HG03135 (cell line): ENCODE measurements around the gene ADORA2A.

Experiments used
- ATAC-seq: cut with Tn5 transposase; IDR thresholded peaks from one replicate; pipeline ENCODE4 v1.9.1; 2021; ENCODE audit warnings: mild to moderate bottlenecking, moderate library complexity; ENCODE audit not compliant: unreplicated experiment

The ADORA2A gene

DNA sequence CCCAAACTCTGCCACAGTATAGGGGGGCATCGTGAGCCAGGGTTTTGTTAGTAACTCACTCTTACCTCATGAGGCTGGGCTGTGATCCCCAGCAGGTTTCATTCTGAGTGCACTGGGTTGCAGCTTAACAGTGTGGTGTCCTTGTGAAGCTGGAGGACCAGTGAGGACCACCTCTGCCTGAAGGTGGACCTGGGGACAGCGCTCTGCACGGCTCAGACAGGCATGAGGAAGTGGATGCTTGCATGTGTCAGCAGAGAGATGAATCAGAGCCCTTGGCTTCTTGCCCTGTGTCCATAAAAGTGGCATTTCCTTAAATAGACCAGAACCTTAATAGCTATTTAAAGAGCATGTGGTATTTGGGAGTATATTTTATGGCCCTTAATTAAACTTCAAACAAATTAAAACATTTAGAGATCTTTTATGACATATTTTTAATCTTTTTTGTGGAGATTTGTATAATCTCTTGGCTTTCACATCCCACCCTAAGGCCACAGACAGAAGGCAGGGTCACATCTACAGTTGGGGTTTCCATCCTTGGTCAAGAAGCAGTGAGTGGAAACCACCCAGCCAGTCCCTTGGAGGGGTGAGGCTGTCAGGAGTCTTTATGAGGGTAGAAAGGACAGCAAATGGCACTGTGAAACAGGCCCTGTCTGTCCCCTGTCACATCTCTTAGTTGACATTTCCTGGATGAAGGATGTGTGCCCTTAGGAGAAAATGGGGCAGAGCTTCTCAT is 24.8 kb upstream of the ADORA2A start:
- ATAC-seq = no peak

DNA sequence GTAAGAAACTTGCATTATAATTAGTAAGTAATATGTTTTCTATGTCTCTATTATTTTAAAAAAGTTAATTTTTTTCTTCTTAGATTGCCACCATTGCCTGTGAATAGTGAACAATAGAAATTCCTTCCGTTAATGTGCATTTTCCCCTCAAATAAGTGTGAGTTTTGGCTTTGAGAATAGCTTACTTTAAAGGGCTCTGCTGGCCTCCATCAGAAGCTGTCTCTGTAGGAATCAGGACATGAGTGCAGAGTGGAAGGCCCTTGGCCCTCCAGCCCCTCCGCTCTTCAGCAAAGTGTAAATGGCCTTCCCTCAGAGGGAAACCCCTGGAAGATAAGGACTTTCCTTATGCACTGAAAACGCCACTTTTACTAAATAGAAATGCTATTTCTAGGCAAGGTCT is 24.1 kb upstream of the ADORA2A start:
- ATAC-seq = no peak

DNA sequence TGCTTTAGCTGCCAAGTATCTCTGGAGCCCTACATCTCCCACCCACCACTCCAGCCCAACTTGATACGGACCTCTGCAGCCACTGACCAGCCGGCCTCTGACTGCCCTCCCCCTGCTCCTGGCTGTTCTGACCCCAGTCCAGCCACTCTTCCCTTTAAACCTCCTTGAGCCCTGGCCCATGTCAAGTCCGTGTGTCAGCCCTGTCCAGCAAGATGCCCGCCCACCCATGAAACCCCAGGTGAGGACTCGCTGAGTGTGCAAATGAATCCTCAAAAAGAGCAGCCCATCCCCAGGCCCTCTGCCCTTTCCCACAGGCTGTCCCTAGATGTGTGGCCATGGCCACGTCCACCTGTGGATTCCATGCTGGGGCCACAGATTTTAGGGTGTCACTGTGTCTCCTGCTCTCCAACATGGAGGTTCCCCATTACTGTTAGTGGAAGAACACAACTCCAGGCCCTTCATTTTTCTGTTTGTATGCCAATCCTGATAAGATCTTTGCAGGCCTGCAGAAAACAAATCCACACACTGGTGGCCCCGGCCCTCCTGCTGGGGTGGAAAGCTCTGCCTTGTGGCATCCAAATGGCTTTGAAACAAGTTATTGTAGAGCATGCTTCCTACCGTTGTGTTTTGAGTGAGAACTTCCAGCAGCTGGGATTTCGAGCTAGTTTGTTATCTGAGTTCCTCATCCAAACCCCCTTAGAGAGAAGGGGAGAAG is 22.7 kb upstream of the ADORA2A start:
- no peak for ATAC-seq

DNA sequence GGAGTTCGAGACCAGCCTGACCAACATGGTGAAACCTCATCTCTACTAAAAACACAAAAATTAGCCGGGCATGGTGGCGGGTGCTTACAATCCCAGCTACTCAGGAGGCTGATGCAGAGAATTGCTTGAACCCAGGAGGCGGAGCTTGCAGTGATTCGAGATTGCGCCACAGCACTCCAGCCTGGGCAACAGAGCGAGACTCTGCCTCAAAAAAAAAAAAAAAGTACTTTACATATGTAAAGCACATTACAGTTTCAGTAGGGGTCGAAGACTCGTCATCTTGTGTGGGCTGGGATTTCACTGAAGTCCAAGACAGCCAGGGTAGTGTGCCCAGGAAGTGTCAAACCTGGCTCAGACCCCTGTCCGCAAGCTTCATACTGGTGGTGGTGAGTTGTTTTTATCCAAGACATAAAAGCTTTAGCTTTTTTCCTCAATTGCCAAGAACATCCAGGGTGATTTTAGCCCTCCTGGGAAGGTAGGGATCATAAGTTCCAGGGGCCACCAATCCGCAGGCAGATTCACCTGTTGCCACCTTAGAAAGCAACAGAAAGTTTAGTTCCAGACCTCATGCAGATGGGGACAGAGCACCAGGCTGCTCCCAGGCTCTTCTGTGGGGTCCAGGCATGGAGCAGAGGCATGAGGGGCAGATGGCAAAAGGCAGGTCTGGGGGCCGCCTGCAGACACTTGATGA is 21.6 kb upstream of the ADORA2A start:
- no peak for ATAC-seq

DNA sequence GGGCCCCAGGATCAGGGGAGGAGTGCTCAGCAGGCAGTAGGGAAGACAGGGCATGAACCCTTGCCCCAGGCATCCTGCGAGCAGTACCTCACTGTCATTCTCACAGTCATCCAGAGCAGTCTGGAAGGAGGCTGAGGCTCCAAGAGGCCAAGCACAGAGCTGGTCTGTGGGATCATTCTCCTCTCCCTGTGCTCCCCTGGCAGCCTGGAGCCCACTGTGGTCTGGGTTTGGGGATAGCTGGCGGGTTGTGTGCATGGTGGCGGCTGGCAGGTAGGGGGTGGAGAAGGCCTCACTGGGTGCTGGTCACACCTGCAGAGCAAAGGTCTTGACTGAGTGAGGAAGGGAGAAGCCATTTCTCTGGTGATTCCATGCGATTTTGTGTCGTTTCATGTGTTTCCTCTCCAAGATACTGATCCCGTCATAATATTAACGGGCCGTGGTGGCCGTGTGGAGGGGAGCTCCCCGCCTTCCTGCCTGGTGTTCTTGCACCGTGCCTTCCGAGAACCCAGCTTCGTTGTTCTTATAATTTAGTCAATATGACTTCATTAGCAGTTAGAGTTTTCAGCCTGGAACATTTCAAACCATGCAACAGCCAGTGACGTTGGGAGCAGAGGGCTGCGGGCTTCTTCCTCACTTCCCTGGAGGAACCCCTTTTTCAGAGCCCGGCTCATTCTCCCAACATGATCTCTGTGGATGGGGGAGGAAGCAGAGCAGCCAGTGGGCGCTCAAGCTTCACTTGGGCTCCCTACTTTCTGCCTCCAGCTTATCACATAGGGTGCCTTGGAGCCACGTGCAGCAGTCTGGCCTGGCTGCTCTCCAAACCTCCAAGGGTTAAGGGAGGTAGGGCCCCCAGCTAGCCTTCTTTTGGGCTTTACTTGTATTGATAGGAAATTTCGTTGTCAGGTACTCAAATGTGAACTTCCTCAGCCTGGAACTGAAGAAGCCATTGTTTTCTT is 20.8 kb upstream of the ADORA2A start:
- ATAC-seq = no peak

DNA sequence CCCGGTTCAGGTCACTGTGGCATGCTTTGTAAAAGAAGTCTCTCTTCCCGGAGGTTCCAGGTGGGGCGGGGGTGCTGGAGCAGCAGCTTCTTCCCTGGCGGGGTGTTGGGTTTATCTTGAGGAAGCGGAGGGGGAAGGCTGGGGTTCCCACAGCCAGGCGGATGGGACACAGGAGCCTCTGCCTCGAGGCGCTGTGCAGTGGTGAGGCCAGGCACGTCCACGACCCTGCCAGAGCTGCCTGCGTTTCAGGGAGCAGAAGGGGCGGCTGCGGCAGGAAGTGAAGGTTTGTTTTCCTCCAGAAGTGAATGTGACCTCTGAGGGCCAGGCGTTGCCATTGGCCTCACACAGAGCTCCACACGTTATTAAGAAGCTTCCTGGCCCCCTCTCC is 20.1 kb upstream of the ADORA2A start:
- no peak for ATAC-seq

DNA sequence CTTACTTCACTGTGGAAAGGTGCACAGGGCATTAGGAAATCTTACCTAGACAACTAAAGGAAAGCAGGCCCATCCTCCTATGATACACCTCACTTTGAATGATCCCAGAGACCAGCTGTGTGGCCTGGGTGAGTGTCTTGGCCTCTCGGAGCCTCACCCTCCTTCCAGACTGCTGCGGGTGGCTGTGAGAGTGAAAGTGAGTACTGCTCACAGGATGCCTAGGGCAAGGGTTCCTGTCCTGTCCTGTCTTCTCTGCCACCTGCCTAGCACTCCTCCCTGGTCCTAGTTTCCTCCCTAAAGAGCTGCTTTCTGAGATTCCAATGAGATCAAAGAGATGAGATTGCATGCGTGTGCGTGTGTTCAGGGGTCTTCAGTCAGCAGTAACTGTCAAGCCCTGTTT is 19.5 kb upstream of the ADORA2A start:
- no peak for ATAC-seq

DNA sequence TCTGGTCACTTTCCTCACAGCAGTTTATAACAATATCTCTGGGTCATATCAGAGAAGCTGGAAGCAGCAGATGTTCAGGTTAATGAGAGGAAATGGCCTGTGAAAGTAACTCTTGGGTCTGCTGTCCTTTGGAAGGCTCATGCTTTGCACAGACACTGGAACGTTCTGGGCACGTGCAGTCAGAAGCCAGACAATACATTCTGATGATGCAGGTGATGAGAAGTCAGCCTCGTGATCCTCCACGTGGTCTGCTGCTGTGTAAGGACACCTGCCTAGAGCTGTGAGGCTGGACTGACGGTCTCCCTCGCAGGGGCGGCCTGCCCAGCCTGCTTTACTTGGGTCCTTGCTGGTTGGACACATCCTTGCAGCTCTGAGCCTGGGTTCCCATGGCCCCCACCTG is 18.8 kb upstream of the ADORA2A start:
- no peak for ATAC-seq

DNA sequence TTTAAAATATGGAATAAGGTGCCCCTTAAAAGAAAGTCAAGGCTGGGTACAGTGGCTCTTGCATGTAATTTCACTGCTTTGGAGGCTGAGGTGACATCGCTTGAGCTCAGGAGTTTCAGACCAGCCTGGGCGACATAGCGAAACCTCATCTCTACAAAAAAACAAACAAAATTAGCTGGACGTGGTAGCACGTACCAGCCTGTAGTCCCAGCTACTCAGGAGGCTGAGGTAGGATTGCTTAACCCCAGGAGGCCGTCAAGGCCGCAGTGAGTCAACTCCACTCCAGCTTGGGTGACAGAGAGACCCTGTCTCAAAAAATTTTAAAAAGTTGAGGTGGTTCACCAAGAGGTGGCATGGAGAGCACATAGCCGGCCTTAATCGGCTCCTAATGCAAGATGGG is 17.7 kb upstream of the ADORA2A start:
- ATAC-seq = no peak

DNA sequence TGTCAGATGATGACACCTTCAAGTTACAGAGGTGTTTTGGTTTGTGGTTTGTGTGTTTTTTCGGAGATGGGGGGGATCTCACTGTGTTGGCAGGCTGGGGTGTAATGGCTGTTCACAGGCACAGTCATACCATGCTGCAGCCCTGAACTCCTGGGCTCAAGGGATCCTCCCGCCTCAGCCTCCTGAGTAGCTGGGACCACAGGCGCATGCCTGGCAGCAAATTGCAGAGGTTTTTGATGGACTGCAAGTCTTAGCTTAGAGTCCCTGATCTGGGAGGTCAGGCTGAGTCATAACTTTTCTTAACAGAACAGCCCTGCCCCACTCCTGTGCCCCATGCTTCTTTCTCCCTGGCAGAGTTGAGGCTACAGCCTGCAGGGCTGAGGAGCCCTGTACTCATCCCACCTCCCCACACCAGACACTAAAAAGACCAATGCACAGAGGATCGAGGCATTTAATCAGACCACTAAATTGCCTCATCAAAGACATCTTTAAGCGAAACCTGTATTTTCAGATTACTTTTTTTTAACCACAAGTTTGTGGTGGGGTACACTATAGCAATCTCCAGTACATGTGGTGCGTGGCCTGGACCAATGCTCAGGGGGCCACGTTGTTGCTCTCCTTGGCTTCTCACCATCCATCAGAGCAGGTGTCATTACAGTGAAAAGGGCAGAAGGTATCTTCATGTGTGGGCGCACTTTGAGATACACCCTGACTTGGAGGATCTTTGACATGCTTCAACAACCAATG is 17.1 kb upstream of the ADORA2A start:
- ATAC-seq = no peak

DNA sequence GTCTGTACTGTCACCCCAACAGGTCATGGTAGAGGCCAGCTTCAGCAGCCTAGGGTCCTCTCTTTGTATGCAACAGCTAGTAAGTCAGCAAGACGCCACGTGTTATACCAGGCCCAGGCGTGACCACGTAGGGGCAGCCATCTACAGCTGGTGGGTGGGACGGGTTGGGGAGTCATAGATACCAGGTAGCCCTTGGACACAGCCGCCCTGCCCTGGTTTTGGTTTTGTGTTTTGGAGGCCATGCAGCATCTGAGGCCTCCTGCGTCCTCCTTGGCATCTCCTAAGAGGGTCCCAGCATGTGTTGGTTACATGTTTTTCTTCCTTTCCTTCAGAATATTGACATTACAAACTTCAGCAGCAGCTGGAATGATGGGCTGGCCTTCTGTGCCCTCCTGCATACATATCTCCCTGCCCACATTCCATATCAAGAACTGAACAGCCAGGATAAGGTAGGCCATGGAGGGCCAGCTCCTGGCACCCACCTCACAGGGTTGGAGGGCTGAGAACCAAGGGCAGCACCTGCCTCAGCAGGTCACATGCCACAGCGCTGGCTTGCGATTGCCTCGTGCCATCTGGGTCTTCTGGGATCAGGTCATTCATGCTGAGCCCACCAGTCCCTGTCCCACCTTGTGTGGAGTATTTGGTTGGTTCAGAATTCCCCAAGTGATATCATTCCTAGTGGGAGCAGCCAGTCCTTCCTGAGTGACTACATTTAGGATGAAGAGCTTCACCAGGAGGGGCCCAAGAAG is 16.0 kb upstream of the ADORA2A start:
- no peak for ATAC-seq

DNA sequence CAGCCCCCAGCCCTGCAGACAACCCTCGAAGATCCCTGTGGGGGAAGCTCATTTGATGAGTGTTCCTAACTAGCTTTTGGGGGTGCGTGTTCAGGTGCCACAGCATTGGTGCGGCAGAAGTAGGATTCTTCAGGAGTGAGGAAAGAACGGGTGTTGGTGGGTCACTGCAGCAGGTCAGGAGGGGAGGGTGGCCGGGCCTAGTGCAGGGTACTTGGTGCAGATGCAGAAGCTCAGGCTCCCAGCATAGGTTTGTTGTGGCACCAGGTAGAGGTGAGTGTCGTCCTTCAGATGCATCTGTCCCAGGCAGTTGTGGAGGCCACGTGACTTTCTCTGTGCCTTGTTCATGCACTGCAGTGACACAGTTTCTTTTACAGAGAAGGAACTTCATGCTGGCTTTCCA is 15.1 kb upstream of the ADORA2A start:
- no peak for ATAC-seq

DNA sequence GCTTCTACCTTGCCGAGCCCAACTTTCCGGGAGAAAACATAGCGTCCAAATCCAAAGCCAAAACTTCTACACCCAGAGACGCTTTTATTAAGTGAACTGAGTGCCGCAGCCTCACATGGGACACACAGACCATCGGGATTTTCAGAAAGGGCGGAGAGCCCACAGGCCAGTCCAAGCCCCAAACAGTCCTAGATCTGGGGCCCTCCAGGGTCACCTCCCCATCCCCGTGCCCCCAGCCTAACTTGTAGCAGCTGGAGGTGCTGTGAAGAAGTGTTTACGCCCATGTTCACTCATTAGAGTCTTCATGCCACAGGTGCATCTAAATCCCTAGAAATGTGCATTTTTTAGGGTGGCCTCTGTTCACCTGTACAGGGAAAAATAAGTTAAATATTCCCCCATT is 14.1 kb upstream of the ADORA2A start:
- ATAC-seq = no peak

DNA sequence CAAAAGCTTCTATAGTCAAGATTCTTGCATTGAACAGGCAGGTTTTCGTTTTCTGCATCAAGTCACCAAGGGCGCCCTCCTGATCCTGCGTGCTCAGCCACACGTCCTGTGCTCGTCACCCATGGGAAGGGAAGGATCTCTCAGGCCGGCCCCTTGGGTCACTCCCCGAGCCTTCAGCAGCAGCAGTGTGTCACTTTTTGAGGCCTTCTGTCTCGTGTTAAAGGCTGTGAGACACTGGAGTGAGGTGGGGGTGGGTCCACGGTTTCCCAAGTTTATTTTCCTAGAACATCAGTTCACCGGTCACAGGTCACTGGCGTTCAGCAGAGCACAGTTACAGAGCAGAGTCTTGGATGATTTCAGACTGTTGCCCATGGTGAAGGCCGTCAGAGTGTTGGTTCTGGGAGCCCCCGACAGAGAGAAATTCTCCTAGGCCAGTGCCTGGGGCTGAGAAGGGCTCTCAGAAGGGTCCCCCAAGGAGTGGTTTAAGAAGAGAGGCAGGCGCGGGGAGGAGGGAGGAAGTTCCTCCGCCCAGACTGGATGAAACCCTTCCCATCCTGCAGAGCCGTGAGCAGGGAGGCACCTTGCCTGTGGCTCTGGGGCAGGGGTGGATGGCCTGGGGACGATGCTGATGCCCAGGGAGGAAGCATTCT is 13.5 kb upstream of the ADORA2A start:
- no peak for ATAC-seq

DNA sequence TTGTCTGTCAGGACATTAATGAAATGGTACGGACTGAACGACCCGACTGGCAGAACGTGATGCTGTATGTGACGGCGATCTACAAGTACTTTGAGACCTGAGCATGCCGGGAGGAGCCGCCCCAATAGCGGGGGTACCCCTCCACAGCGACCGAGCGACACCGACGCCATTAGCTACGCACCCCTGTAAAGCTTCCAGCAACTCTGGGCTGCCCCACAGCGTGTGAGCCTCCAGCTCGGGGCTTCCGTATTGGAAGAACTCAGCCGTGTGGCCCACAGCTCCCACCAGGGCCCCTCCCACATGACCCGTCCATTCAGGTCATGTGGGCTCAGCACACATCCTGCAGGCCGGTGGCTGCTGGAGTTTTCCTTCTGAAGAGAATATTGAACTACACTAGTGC is 12.9 kb upstream of the ADORA2A start:
- no peak for ATAC-seq

DNA sequence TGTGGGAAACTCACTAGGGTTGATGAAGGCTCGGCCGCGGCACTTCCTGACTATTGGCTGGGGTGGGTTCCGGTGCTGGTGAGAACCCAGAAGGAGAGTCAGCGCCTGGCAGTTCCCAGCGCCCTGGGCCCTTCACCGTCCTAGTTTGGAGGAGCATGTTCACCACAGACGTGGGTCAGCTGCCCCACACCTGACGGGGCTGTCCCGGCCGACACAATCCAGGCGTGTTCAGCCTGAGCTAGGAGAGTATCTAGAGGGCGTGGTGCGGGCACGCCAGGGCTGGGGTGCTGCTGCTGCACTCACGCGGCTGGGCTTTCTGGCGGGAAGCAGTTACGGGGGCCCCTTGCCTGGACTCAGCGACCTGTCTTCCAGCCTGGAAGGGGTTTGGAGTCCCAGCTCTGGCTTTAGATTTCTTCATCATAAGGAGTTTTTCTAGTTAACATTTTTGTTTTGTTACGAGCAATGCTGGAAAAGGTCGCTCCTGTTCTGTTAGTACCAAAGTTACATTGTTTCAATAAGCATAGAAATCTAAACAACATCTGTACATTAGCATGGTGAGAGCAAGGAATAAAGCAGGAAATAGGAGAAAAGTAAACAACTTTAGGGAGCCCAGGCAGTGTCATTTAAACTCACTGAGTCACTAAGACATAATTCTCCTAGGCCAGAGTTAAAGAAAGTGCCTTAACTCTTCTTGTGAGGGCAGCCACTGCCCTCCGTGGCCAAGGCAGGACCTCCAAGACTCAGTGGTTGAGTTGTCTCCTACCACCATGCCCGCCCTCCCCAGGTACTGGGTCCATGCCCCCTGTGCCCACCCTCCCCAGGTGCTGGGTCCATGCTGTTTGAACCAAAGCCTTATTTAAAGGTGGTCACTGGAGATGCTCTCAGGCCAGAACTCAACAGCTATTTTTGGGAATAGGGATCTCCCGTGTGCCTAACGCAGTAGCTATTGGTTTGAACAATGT is 12.1 kb upstream of the ADORA2A start:
- no peak for ATAC-seq

DNA sequence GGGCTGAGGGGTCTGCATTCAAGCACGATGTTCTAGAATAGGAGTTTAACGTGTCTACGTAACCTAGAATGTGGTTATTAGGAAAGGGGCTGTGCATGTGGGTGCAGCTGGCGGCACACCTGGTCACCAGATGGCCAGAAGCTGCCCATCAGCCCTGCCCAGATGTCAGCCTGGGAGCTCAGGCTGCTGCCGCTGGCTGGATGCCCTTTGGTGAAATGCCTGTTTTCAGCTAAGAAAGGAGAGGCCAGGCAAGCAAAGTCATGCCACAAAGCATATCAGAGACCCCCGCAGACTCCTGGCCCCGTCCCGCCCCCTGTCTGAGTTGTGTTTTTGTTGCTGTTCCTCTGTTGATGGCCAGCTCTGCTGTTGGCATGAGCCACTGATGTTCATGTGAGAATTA is 11.3 kb upstream of the ADORA2A start:
- ATAC-seq = no peak

DNA sequence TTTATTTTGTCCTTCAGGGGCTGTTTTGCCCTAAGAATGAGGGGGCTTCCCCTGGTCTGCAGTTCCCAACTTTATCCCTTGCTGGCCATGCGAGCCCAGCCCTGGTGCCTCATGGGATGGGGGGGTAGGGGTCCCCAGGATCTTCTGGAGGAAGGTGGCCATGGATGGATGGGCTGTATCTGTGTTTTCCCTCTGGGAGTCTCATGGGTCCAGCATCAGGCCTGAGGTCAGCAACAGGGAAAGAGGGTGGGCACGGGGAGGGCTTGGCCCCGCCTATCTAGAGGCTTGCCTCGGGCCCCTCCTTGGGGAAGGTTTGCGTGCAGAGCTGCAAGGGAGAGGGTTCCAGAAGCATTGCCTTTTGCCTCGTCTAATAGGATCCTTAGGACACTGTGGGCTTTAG is 10.8 kb upstream of the ADORA2A start:
- ATAC-seq = no peak
